Mammary epithelial cell (primary cell): ENCODE data around the gene LMOD1.

Experiments
- EZH2 ChIP-seq: IDR thresholded peaks from 2 replicates; pipeline ENCODE4 v1.6.1; 2012; ENCODE audit warnings: low read length, inconsistent platforms, borderline replicate concordance
- TF ChIP-seq, protein P1 (sequence below), 2 donors: IDR thresholded peaks in 1 of 2; conservative IDR thresholded peaks in 1 of 2; 2 replicates each; pipeline ENCODE4 v1.5.1; 2011 to 2012; ENCODE audit warnings: inconsistent platforms in 2 of 2, low read length in 2 of 2, mild to moderate bottlenecking in 2 of 2, control low read depth in 1 of 2, low read depth in 1 of 2; ENCODE audit not compliant: insufficient read depth in 1 of 2; ENCODE audit errors: extremely low read depth in 1 of 2

DNA sequence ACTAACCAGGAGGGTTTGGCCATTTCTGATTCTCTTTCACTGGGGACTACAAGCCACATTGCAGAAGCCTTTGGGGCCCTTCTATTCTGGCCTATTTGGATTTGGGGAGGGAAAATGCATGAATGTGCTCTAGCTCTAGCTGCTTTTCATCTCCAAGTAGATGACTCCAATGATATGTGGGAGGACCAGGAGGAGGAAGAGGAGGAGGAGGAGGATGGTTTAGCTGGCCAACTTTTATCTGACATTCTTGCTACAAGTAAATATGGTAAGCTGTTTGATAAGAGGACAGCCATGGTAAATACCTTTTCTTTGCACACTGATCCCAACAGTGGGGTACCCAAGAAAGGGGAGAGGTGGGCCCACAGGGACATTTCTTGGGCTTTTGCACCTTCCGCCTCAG is 71.7 kb downstream of the LMOD1 start:
- TF ChIP-seq, protein P1, sequence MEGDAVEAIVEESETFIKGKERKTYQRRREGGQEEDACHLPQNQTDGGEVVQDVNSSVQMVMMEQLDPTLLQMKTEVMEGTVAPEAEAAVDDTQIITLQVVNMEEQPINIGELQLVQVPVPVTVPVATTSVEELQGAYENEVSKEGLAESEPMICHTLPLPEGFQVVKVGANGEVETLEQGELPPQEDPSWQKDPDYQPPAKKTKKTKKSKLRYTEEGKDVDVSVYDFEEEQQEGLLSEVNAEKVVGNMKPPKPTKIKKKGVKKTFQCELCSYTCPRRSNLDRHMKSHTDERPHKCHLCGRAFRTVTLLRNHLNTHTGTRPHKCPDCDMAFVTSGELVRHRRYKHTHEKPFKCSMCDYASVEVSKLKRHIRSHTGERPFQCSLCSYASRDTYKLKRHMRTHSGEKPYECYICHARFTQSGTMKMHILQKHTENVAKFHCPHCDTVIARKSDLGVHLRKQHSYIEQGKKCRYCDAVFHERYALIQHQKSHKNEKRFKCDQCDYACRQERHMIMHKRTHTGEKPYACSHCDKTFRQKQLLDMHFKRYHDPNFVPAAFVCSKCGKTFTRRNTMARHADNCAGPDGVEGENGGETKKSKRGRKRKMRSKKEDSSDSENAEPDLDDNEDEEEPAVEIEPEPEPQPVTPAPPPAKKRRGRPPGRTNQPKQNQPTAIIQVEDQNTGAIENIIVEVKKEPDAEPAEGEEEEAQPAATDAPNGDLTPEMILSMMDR (conservative IDR thresholded peaks at IDR 0.05 in 1 of 2, IDR thresholded peaks at IDR 0.05 in 1 of 2; ENCODE audit: extremely low read depth in 1 of 2, insufficient read depth in 1 of 2, low read depth in 1 of 2, low read length in 2 of 2), result no peak
- TF ChIP-seq EZH2, result no peak
